DMS 273 treated with DMSO at 0.1 percent for 48 hours (cell line): Measurements from ENCODE around the gene VSTM2A.

Experiments
- DNase-seq: peaks from one replicate; lab custom pipeline; 2025; lab: John Stamatoyannopoulos, UW

VSTM2A gene

GRCh38 chr7:54615537-54615936 is 73.4 kb downstream of the VSTM2A start:
- DNase-seq = no peak
